Cardiac fibroblast (primary cell): ENCODE data around the gene RELL2.

Experiments
- DNase-seq, 2 donors: peaks; one replicate each; pipeline versions ENCODE4 v3.0.0 to v3.0.0-alpha.2; 2010; ENCODE audit warnings: low read depth in 2 of 2
- H3K4me3 ChIP-seq, 2 donors: replicated peaks in 1 of 2; 1 replicate in 1 of 2; 2 replicates in 1 of 2; pipeline ENCODE4 v1.5.1; 2011; ENCODE audit warnings: low read depth in 2 of 2, low read length in 2 of 2, mild to moderate bottlenecking in 2 of 2, moderate library complexity in 1 of 2
- CTCF ChIP-seq: IDR thresholded peaks from one replicate; pipeline ENCODE4 v1.5.1; 2011; ENCODE audit warnings: low read depth, mild to moderate bottlenecking, low read length, inconsistent platforms

Gene RELL2

DNA sequence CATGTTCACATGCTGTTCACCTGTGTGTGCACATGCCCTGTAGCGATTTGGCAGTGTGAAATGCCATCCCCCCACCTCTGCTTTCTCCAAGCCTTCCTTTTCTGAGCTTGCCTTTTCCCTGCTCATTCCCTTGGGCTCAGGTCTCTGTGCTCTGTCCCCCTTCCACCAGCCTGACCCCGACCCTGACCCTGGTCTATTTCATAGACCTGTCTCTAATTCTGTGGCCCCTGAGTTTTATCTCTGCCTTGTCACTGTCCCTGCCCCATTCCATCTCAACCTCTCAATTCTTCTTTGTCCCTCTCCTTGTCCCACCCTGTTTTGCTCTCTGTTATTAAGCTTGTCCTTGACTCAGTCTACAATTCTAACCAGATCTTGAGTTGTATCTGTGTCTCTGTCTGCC is 44.5 kb downstream of the RELL2 start:
- no peak for TF ChIP-seq CTCF
- DNase-seq, result no peak
- peak overlapping the region; percentile 44 to 58 for H3K4me3 ChIP-seq

DNA sequence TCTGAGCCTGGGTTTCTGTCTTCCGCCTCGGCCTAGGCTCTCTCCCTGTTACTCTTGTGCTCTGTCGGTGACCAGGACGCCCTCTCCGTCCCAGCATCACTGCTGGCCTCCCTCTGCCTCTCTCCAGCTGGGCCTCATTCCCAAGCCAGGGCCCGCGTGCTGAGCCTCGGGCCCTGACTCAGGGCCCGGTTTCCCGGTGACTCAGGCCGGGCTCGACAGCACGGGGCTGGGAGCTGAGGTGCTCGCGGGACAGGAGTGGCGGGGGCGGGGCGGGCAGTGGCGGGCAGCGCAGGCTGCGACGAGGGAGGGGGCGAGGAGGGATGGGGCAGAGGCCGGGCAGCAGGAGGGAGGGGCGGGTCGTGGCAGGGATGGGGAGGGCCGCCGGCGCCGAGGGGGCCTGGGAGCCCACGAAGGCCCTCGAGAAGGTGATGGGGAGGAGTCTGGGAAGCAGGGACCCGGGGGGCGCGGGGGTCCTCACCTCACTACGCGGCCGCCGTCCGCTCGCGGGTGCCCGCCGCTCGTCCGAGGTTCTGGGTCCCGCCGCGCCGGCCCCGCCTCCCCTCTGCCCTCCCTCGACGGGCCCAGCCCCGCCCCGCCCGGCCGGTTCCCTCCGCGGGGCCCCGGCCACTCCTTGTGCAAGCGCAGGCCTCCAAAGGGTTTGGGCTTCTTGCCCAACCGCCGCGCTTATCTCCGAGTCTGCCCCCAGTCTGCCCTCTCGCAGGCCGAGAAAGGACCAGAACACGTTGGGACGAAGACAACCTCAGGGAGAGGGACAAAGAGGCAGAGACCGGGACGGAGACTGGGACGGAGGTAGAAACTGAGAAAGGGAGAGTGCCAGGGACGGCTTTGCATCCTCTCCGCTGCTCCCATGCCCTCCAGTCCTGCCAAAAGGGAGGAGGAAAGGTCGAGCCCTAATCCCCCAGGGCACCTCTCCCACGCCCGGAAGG is 45.2 kb downstream of the RELL2 start, which contains the start of gene ARAP3:
Gene ARAP3, minus strand, starts transcription at position 536 of the 947 bp plus-strand sequence. CDS start 1,744 bp downstream, outside the sequence.
- DNase-seq, result peak; percentile 91 to 93
- peak within 1 kb of the TSS; percentile 44 to 58 for H3K4me3 ChIP-seq

DNA sequence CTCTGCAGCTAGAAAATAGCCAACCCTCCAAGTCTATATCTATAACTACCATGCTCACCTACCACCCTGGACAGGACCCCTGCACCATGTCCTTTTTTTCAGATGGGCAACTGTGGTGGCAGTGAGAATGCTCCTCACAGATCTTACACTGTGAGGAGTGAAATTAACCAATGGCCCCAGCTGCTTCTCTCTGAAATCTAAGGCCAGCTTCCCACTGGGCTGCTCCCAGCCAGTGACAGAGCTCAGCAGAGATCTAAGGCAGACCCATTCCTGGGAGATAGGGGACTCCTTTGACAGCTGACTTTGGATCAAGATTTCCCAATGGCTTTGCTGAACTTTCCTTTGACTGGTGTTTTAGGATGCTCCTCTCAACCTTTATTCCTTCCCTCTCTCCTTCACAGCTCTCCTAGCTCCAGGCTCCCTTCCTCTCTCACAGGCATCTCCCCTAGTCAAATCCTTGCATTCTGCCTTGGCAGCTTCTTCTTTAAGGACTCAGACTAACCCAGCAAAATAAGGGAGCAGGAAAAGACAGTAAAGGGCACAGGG is 46.9 kb downstream of the RELL2 start:
- no peak for DNase-seq
- H3K4me3 ChIP-seq, result no peak overlapping the region
- no peak for TF ChIP-seq CTCF

More for the DNA sequence above, 45.2 kb downstream of the RELL2 start, which contains the start of gene ARAP3:
- TF ChIP-seq CTCF, result no peak

GRCh38 chr5:141685591-141685990 is 48.8 kb downstream of the RELL2 start:
- TF ChIP-seq CTCF, result no peak
- no peak overlapping the region for H3K4me3 ChIP-seq
- no peak for DNase-seq

- TF ChIP-seq CTCF, result no peak
- no peak for DNase-seq
- no peak overlapping the region for H3K4me3 ChIP-seq
These were observed 50.0 kb downstream of the RELL2 start for GRCh38 chr5:141686648-141687416.
